CD1c-positive myeloid dendritic cell (primary cell): ENCODE data around the gene MAD2L1BP.
A peak's percentile ranks its signal among the peaks of the same experiment; 100 is the strongest.

Experiments used
- DNase-seq: peaks from one replicate; pipeline ENCODE4 v3.0.0-alpha.2; 2016; ENCODE audit errors: extremely low spot score

The MAD2L1BP gene

GRCh38 chr6:43682724-43683429 is 47.2 kb downstream of the MAD2L1BP start:
- no peak for DNase-seq

DNA sequence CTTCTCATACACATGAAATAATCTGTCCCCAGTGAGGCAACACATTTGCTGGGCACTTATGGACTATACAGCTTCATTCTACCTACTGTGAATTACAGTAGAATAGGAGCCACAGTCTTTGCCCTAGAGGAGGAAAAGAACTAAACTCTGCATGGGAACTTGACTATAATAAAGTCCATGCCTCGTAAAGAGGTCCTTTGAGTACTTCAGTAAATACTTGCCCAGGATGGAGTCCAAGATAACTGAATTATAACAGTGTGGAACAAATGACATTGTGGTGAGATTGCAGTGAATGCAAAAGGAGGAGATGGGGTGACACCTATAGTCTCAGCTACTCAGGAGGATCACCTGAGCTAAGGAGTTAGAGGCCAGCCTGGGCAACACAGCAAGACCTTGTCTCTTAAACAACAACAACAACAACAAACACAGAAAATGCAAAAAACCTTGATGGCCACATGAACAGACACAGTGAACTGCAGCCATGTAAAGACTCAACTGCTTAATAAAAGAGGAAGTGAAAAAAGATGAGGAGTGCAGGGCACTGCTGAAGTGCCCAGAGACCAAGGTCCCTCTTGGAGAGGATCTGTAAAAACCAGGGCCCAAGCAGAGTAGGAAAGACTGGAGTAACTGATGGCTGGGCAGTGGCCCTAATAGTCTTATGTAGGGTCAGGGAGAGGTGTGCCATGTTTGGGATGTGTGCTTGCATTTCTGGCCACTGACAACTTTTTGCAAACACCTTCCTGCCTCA is 48.2 kb downstream of the MAD2L1BP start:
- DNase-seq = peak; percentile 52

DNA sequence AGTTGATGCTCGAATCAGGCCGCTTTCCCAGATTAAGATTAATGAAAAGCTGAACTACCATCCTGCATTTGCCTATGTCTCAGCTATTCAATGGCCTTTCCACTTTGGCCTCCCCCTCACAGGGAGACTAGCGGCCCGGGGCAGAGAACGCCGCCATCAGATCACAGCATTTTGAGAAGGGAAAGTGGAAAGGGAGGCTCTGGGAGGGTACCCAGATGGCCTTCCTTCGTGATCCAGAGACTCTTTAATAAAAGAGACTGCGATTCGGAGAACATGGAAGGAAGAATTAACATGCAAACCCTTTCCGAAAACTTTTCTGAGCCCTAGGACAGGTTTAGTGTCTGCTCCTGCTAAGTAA is 51.4 kb downstream of the MAD2L1BP start:
- DNase-seq = no peak

GRCh38 chr6:43687437-43688347 is 52.1 kb downstream of the MAD2L1BP start, which contains the start of gene MRPS18A:
TSS of gene MRPS18A (minus strand) at chr6:43687791. CDS start at chr6:43687779, 12 bp downstream.
- DNase-seq = peak; percentile 90

DNA sequence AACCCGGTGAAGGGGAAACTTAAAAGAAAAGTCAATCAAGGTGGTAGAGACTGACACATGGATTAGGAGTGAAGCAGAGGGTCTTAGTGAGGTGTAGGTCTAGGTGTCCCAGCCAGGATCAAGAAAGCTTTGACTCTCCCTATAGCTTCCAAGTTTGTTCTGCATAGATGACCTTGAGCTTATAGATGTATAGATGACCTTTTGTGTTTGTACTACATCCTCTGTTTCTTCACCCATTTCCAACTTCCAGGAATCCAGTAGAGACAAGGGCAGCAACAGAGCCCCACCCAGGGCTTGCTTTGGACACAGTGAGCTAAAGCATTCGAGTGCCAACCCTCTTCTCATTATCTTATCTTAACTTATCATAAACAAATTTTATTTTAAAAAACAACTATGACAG is 53.8 kb downstream of the MAD2L1BP start:
- no peak for DNase-seq
